ENCODE measurements around the gene OR2C1.

GRCh38 chr16:3317315-3317999, 38.2 kb upstream of the OR2C1 start:
- TF ChIP-seq CTCF (IDR thresholded peaks at IDR 0.05; ENCODE audit: low read depth, low read length, poor library complexity, severe bottlenecking), result no peak
- TF ChIP-seq EZH2phosphoT487 (IDR thresholded peaks at IDR 0.05; ENCODE audit: borderline replicate concordance, low read length), result no peak
